ENCODE measurements around the gene HSPA13. TPM values are rescaled to one million over a fixed set of nuclear protein-coding genes. Genes with fewer than 3 reads are reported as not detected.
"Not testable (repeated sequence)": the region's sequence is repeated elsewhere in the genome, so short reads cannot be mapped to it uniquely, and the experiment has no call there.

The HSPA13 gene
- total RNA-seq, 1 donor from 2014 or later = 54.2 TPM

DNA sequence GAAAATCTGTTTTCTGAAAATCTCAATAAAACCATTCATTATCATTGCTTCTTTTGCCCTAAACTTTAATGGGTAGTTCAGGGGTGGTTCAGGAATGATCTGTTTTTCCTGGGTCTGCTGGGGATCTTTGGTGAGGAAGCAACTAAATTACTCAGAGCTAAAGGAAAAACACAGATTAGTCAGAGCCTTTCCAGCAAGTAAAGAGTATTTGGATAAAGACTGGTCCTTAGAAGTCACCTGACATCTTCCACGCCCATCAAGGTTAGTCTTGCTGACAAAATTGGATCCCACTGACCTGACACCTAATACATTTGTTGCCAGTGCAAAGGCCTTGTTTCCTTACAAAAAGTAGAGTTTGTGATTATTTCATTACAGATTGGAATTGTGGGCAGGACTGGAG lies 24.2 kb downstream of the HSPA13 start:
- TF ChIP-seq, protein P1, sequence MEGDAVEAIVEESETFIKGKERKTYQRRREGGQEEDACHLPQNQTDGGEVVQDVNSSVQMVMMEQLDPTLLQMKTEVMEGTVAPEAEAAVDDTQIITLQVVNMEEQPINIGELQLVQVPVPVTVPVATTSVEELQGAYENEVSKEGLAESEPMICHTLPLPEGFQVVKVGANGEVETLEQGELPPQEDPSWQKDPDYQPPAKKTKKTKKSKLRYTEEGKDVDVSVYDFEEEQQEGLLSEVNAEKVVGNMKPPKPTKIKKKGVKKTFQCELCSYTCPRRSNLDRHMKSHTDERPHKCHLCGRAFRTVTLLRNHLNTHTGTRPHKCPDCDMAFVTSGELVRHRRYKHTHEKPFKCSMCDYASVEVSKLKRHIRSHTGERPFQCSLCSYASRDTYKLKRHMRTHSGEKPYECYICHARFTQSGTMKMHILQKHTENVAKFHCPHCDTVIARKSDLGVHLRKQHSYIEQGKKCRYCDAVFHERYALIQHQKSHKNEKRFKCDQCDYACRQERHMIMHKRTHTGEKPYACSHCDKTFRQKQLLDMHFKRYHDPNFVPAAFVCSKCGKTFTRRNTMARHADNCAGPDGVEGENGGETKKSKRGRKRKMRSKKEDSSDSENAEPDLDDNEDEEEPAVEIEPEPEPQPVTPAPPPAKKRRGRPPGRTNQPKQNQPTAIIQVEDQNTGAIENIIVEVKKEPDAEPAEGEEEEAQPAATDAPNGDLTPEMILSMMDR (IDR thresholded peaks at IDR 0.05) = no peak
- H3K36me3 Mint-ChIP-seq (ENCODE audit: unreplicated experiment) = no peaks in the 10 kb centered on the region
- no peak for DNase-seq (ENCODE audit: extremely low spot score, unreplicated experiment)
- no peaks in the 10 kb centered on the region for H3K4me1 Mint-ChIP-seq (ENCODE audit: unreplicated experiment)
- H3K27ac Mint-ChIP-seq (ENCODE audit: unreplicated experiment) = no peak overlapping the region
- peaks cover 13% of the 10 kb centered on the region for H3K27me3 Mint-ChIP-seq (ENCODE audit: unreplicated experiment)
- H3K4me3 Mint-ChIP-seq (ENCODE audit: unreplicated experiment) = no peak overlapping the region
- no peaks in the 10 kb centered on the region for H3K9me3 Mint-ChIP-seq (ENCODE audit: unreplicated experiment)

DNA sequence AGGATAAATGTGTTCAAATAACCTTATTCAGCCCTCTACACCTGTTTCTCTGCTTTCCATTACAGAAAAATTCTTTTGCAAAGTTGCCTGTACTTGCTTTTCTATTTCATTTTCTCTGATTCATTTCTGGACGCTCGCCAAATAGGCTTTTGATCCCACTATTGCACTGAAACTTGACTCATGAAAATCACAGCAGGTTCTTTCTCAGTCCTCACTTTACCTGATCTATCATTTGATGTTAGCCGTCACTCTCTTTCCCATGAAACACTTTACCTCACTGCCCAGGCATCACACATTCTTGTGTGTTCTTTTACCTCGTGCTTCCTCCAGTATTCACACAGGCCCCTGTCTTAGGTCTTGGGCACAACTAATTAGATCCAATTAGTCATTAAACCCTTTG lies 26.2 kb downstream of the HSPA13 start:
- peaks cover 8% of the 10 kb centered on the region for H3K27me3 Mint-ChIP-seq (ENCODE audit: unreplicated experiment)
- DNase-seq (ENCODE audit: extremely low spot score, unreplicated experiment) = no peak
- no peaks in the 10 kb centered on the region for H3K36me3 Mint-ChIP-seq (ENCODE audit: unreplicated experiment)
- H3K27ac Mint-ChIP-seq (ENCODE audit: unreplicated experiment) = no peak overlapping the region
- H3K4me1 Mint-ChIP-seq (ENCODE audit: unreplicated experiment) = no peaks in the 10 kb centered on the region
- H3K4me3 Mint-ChIP-seq (ENCODE audit: unreplicated experiment) = no peak overlapping the region
- H3K9me3 Mint-ChIP-seq (ENCODE audit: unreplicated experiment) = no peaks in the 10 kb centered on the region
- TF ChIP-seq, protein P1 (IDR thresholded peaks at IDR 0.05) = no peak

DNA sequence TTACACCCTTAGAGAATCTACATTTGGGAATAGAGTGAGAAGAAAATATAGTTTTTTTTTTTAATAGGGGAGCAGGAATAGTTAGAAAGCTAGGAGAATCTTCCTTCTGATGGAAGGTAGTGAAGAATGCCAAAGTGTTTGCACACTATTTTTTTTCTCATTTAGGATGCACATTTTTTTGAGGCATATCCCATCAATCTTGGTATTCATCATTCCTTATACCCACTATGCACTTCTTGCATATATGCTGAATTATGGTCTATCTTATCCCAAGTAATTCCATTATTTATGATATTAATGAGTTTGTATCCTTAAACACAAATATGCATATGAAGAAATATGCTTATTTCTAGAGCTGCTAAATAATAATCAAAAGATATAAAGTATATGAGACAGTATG lies 28.4 kb downstream of the HSPA13 start:
- H3K27me3 Mint-ChIP-seq (ENCODE audit: unreplicated experiment) = peaks cover 8% of the 10 kb centered on the region
- no peaks in the 10 kb centered on the region for H3K9me3 Mint-ChIP-seq (ENCODE audit: unreplicated experiment)
- no peaks in the 10 kb centered on the region for H3K4me1 Mint-ChIP-seq (ENCODE audit: unreplicated experiment)
- H3K36me3 Mint-ChIP-seq (ENCODE audit: unreplicated experiment) = no peaks in the 10 kb centered on the region
- no peak for DNase-seq (ENCODE audit: extremely low spot score, unreplicated experiment)
- no peak overlapping the region for H3K4me3 Mint-ChIP-seq (ENCODE audit: unreplicated experiment)
- no peak overlapping the region for H3K27ac Mint-ChIP-seq (ENCODE audit: unreplicated experiment)
- TF ChIP-seq, protein P1 (IDR thresholded peaks at IDR 0.05) = no peak

DNA sequence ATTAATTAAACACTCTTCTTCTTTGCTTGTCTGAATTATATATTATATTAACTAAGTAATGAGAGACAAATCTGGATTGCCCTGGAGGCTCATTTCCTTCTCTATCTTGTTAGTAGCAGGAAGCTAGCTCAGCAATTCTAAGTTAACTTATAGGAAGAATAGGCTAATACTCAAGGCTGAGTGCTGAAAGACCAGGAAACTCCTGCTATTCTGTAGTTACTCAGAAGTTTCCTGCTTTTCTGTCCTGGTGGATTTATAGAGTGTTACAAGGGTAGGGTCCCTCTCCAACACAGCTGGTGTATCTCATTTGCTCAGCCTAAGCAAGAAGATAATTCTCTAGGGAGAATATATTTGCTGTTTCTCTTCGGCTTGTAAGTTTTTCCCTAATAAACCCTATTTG lies 29.2 kb downstream of the HSPA13 start:
- no peaks in the 10 kb centered on the region for H3K4me1 Mint-ChIP-seq (ENCODE audit: unreplicated experiment)
- H3K36me3 Mint-ChIP-seq (ENCODE audit: unreplicated experiment) = no peaks in the 10 kb centered on the region
- no peak overlapping the region for H3K4me3 Mint-ChIP-seq (ENCODE audit: unreplicated experiment)
- TF ChIP-seq, protein P1 (IDR thresholded peaks at IDR 0.05) = no peak
- no peak overlapping the region for H3K27ac Mint-ChIP-seq (ENCODE audit: unreplicated experiment)
- no peak for DNase-seq (ENCODE audit: extremely low spot score, unreplicated experiment)
- H3K27me3 Mint-ChIP-seq (ENCODE audit: unreplicated experiment) = peaks cover 5% of the 10 kb centered on the region
- H3K9me3 Mint-ChIP-seq (ENCODE audit: unreplicated experiment) = no peaks in the 10 kb centered on the region

DNA sequence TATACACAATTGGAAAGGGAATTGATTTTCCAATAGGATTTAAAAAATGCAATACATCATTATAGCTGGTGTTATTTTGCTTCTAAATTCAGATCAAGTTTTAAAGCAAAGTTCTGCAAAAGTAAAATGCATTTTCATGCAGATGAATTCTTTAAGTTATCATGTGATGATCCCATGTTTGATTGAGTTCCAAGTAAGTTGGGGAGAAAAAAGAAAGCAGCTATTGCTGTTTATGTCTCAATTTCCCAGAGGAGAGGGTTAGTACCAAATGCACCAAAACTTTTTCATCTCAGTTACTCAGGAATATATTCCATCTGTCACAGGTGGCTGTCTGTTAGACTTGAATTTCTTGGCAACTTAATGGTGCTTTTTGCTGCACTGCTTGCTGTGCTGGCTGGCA lies 29.7 kb downstream of the HSPA13 start:
- H3K4me1 Mint-ChIP-seq (ENCODE audit: unreplicated experiment) = no peaks in the 10 kb centered on the region
- no peak overlapping the region for H3K4me3 Mint-ChIP-seq (ENCODE audit: unreplicated experiment)
- no peaks in the 10 kb centered on the region for H3K9me3 Mint-ChIP-seq (ENCODE audit: unreplicated experiment)
- no peaks in the 10 kb centered on the region for H3K36me3 Mint-ChIP-seq (ENCODE audit: unreplicated experiment)
- H3K27me3 Mint-ChIP-seq (ENCODE audit: unreplicated experiment) = peaks cover 5% of the 10 kb centered on the region
- no peak overlapping the region for H3K27ac Mint-ChIP-seq (ENCODE audit: unreplicated experiment)
- no peak for DNase-seq (ENCODE audit: extremely low spot score, unreplicated experiment)
- TF ChIP-seq, protein P1 (IDR thresholded peaks at IDR 0.05) = no peak

DNA sequence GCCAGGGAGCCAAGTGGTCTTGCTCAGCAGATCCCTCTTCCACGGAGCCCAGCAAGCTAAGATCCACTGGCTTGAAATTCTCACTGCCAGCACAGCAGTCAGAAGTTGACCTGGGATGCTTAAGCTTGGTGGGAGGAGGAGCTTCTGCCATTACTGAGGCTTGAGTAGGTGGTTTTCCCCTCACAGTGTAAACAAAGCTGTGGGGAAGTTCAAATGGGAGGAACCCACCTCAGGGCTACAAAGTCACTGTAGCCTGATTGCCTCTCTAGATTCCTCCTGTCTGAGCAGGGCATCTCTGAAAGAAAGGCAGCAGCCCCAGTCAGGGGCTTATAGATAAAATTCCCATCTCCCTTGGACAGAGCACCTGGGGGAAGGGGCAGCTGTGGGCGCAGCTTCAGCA lies 55.6 kb downstream of the HSPA13 start:
- H3K9me3 Mint-ChIP-seq (ENCODE audit: unreplicated experiment) = peaks cover 35% of the 10 kb centered on the region
- not testable (repeated sequence) for H3K4me3 Mint-ChIP-seq (ENCODE audit: unreplicated experiment); DNase-seq (ENCODE audit: extremely low spot score, unreplicated experiment); H3K27me3 Mint-ChIP-seq (ENCODE audit: unreplicated experiment); H3K27ac Mint-ChIP-seq (ENCODE audit: unreplicated experiment); H3K4me1 Mint-ChIP-seq (ENCODE audit: unreplicated experiment); H3K36me3 Mint-ChIP-seq (ENCODE audit: unreplicated experiment)

Data from osteocyte (in vitro differentiated cells).